Measurements from ENCODE around the gene PRSS48. TPM values are rescaled to one million over a fixed set of nuclear protein-coding genes. Genes with fewer than 3 reads are reported as not detected.

Gene PRSS48
- total and polyA plus RNA-seq, 2 of the 4 experiments (the other 2 are of a cell fraction), result not detected

GRCh38 chr4:151257704-151258103 lies 19.3 kb upstream of the PRSS48 start:
- Histone ChIP-seq H2AK5ac (ENCODE audit: low read depth, low read length) (no peak overlapping the region), H3K27ac (ENCODE audit: insufficient read depth, low read length) (no peak overlapping the region), H3K79me1 (ENCODE audit: low read depth in 1 of 2, low read length in 2 of 2) (no peaks in the 10 kb centered on the region), H4K91ac (ENCODE audit: insufficient read depth, low read depth, low read length) (no peak overlapping the region), H3K9me1 (ENCODE audit: insufficient read depth, low read length) (no peaks in the 10 kb centered on the region), H3K23ac (ENCODE audit: low read depth, low read length) (no peak overlapping the region), H4K20me1 (ENCODE audit: insufficient read depth, low read length) (no peaks in the 10 kb centered on the region), H3K36me3 (ENCODE audit: control insufficient read depth, insufficient read depth, low read length) (no peaks in the 10 kb centered on the region), H3K4me2 (ENCODE audit: low read depth, low read length) (no peak overlapping the region), H2BK5ac (ENCODE audit: low read depth, low read length, poor library complexity, severe bottlenecking) (no peak overlapping the region), H3K9me3 (ENCODE audit: control insufficient read depth, insufficient read depth, low read length) (no peaks in the 10 kb centered on the region), H4K8ac (ENCODE audit: low read depth in 2 of 2, low read length in 2 of 2) (no peak overlapping the region), H3K4ac (ENCODE audit: low read depth, low read length) (no peak overlapping the region), H3K4me3 (ENCODE audit: insufficient read depth, low read depth, low read length) (no peak overlapping the region), H3K27me3 (ENCODE audit: control insufficient read depth, insufficient read depth, low read length) (no peaks in the 10 kb centered on the region), H2AK9ac (replicated peaks; ENCODE audit: low read depth, low read length, poor library complexity) (no peak overlapping the region), H3K4me1 (ENCODE audit: control insufficient read depth, insufficient read depth, low read length) (no peaks in the 10 kb centered on the region), H3K9ac (ENCODE audit: low read depth, low read length) (no peak overlapping the region), H3K56ac (ENCODE audit: extremely low read depth, insufficient read depth, low read length) (no peak overlapping the region), H3K18ac (ENCODE audit: low read depth, low read length) (no peak overlapping the region), H2BK20ac (ENCODE audit: low read depth, low read length) (no peak overlapping the region), H3K14ac (replicated peaks; ENCODE audit: low read depth, low read length) (no peak overlapping the region), H2BK15ac (ENCODE audit: low read depth, low read length) (no peak overlapping the region), H2BK120ac (ENCODE audit: low read depth, low read length) (no peak overlapping the region), H4K5ac (ENCODE audit: low read depth, low read length) (no peak overlapping the region), H2AFZ (replicated peaks; ENCODE audit: low read length, poor library complexity) (no peak overlapping the region)
- no CpG with 5 or more reads among the region's 4 CpGs for WGBS, 2 experiments (ENCODE audit: extremely low coverage in 2 of 2, insufficient read length in 1 of 2)
- TF ChIP-seq FOS (IDR thresholded peaks at IDR 0.05; ENCODE audit: low read depth, low read length) (no peak), CHD1 (IDR thresholded peaks at IDR 0.05; ENCODE audit: low read depth, low read length) (no peak)
- intact Hi-C loops (cut with micrococcal nuclease) (no loop called here), in situ Hi-C loops (cut with MboI; ENCODE audit: low sequenced_read_pairs) (no loop called here), dilution Hi-C loops (cut with HindIII; ENCODE audit: low sequenced_read_pairs, unreplicated experiment) (no loop called here)
- POLR2A ChIA-PET (ENCODE audit: unreplicated experiment), result no interaction called here
- no TSS peak for BruUV-seq (replicated peaks)
- DNase-seq (no peak), ATAC-seq (ENCODE audit: low read depth) (no peak)
- CTCF ChIA-PET, result no interaction called here

Measured in IMR-90 (cell line).